GM06990 (cell line): ENCODE data around the gene SNRNP48.

Experiments
- DNase-seq: peaks from one replicate; pipeline ENCODE4 v3.0.0-alpha.2; 2011; ENCODE audit not compliant: insufficient read length; ENCODE audit errors: extremely low read depth
- H3K27me3 ChIP-seq: replicated peaks from 2 replicates; pipeline ENCODE4 v1.6.0; 2011; ENCODE audit warnings: low read length; ENCODE audit not compliant: control insufficient read depth, insufficient read depth
- H3K36me3 ChIP-seq: 2 replicates; pipeline ENCODE4 v1.5.1; 2011; ENCODE audit warnings: low read length; ENCODE audit not compliant: control insufficient read depth, insufficient read depth
- H3K4me3 ChIP-seq: replicated peaks from 2 replicates; pipeline ENCODE4 v1.5.1; 2011; ENCODE audit warnings: low read depth, mild to moderate bottlenecking, control low read depth, low read length
- TF ChIP-seq, protein P1 (sequence below): IDR thresholded peaks from 2 replicates; pipeline ENCODE4 v1.5.1; 2011; ENCODE audit warnings: low read length, control low read depth, mild to moderate bottlenecking, inconsistent platforms; ENCODE audit not compliant: insufficient read depth, poor library complexity, severe bottlenecking

SNRNP48 gene

DNA sequence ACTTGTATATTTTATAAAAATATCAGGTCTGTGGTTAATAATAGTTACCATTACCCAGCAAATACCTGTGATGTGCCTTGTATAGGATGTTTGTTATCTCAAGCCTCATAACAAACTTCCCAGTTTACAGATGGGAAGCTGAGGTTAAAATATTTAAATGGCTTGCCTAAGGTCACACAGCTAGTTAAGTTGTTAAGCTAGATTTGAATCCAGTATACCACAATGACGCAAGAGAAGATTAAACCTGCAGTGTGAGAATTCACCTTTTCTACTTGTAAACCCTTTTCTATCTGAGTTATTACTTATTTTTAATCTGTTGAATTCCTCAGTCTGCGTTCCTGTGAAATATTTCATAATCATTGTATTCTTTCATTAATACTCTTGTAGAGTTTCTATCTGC, 43.6 kb upstream of the SNRNP48 start:
- H3K36me3 ChIP-seq = no peaks in the 10 kb centered on the region
- no peak overlapping the region for H3K4me3 ChIP-seq
- no peak for DNase-seq
- H3K27me3 ChIP-seq = no peaks in the 10 kb centered on the region; the same call in 1 of the 2 replicates
- TF ChIP-seq, protein P1, sequence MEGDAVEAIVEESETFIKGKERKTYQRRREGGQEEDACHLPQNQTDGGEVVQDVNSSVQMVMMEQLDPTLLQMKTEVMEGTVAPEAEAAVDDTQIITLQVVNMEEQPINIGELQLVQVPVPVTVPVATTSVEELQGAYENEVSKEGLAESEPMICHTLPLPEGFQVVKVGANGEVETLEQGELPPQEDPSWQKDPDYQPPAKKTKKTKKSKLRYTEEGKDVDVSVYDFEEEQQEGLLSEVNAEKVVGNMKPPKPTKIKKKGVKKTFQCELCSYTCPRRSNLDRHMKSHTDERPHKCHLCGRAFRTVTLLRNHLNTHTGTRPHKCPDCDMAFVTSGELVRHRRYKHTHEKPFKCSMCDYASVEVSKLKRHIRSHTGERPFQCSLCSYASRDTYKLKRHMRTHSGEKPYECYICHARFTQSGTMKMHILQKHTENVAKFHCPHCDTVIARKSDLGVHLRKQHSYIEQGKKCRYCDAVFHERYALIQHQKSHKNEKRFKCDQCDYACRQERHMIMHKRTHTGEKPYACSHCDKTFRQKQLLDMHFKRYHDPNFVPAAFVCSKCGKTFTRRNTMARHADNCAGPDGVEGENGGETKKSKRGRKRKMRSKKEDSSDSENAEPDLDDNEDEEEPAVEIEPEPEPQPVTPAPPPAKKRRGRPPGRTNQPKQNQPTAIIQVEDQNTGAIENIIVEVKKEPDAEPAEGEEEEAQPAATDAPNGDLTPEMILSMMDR = no peak

DNA sequence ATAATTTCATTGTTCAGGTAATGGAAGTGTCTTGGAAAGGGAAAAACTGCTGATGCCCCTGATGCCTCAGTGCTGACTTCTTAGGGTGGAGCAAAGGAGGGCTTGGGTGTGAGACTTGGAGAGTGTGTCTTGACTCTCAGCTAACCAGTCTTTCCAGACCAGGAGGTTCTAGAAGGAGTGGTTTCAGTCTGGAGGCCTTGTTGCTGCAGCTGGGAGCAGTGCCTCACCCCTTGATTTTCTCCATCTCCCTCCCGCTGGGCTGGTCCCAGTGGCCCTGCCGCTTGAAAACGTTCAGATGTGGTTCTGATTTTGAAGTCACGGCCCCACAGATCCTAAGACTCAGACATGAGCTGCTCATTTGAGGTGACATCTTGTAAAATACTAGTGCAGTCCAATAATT, 43.1 kb upstream of the SNRNP48 start:
- H3K4me3 ChIP-seq = no peak overlapping the region

DNA sequence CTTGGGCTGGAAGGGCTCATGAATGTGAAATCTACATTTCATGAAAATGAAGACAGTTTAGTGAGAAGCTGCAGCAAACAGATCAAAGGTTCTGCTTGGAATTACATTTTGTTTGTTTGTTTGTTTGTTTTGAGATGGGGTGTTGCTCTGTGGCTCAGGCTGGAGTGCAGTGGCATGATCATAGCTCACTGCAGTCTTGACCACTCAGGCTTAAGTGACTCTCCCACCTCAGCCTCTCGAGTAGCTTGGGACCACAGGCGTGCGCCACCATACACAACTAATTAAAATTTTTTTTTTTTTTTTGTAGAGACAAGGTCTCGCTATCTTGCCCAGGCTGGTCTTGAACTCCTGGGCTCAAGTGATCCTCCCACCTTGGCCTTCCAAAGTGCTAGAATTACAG, 42.7 kb upstream of the SNRNP48 start:
- no peaks in the 10 kb centered on the region for H3K36me3 ChIP-seq
- H3K4me3 ChIP-seq = no peak overlapping the region
- no peaks in the 10 kb centered on the region; the same call in 1 of the 2 replicates for H3K27me3 ChIP-seq
- TF ChIP-seq, protein P1 = no peak
- DNase-seq = no peak

More for the DNA sequence above, 43.1 kb upstream of the SNRNP48 start:
- no peak for DNase-seq
- Histone ChIP-seq H3K36me3 (no peaks in the 10 kb centered on the region), H3K27me3 (no peaks in the 10 kb centered on the region; the same call in 1 of the 2 replicates)
- TF ChIP-seq, protein P1 = no peak

DNA sequence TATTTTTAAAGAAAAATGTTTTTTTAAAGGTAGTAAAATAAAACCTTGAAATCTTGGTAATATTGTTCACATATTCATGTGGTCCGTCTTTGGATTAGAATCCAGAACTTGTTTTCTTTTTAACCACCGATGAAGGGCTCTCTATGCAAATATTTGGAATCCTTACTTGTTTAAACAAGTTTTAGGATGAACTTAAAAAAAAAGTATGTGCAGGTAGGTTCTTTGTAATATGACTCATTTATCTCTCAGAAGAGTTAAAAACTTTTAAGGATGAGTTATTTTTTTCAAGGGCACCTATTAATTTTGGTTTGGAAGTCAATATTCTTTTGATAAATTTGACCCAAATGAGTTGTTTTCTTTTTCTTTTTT, 39.6 kb upstream of the SNRNP48 start:
- DNase-seq = no peak
- Histone ChIP-seq H3K4me3 (no peak overlapping the region), H3K27me3 (no peaks in the 10 kb centered on the region; the same call in 1 of the 2 replicates), H3K36me3 (no peaks in the 10 kb centered on the region)
- TF ChIP-seq, protein P1 = no peak

DNA sequence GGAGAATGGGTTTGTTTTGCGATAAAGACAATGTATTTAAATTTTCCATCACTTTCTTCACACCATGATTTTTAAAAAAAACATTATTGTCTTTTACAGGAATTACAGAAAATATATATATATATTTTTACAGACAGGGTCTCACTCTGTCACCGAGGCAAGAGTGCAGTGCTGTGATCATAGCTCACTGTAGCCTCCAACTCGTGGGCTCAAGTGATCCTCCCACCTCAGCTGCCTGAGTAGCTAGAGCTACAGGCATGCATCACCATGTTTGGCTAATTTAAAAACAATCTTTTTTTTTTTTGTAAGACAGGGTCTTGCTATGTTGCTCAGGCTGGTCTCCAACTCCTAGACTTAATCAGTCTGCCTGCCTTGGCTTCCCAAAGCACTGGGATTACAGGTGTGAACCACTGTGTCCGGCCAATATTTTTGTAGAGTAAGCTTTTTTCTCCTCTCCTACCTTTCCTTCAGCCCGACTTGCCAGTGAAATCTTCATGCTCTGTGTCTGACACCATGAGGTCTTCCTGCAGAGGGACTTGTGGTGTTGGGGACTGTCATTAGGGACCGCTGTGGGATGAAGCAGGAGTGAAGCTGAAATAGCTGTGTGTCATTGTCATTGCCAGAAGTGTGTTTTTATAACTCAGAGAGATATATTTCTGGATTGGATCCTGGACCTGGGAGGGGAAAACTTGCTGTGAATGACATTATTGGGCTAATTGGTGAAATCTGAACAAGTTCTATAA, 35.3 kb upstream of the SNRNP48 start:
- DNase-seq = no peak
- Histone ChIP-seq H3K36me3 (no peaks in the 10 kb centered on the region), H3K27me3 (no peaks in the 10 kb centered on the region; the same call in 1 of the 2 replicates), H3K4me3 (no peak overlapping the region)
- TF ChIP-seq, protein P1 = no peak
